Osteocyte (in vitro differentiated cells): ENCODE results near the gene TGIF1. TPM values are rescaled to one million over a fixed set of nuclear protein-coding genes. Genes with fewer than 3 reads are reported as not detected.
"Not testable (repeated sequence)": the region's sequence is repeated elsewhere in the genome, so short reads cannot be mapped to it uniquely, and the experiment has no call there.

ENCODE experiments used
- DNase-seq: peaks from one replicate; pipeline ENCODE4 v3.0.0; 2021; ENCODE audit warnings: mixed read lengths; ENCODE audit not compliant: unreplicated experiment; ENCODE audit errors: extremely low spot score
- H3K27ac Mint-ChIP-seq: one replicate; pipeline ENCODE4 v1.8.0; 2021; ENCODE audit warnings: mild to moderate bottlenecking, mixed read lengths; ENCODE audit not compliant: unreplicated experiment
- H3K27me3 Mint-ChIP-seq: one replicate; pipeline ENCODE4 v1.8.0; 2021; ENCODE audit warnings: mixed read lengths; ENCODE audit not compliant: unreplicated experiment
- H3K36me3 Mint-ChIP-seq: one replicate; pipeline ENCODE4 v1.8.0; 2021; ENCODE audit warnings: mixed read lengths; ENCODE audit not compliant: unreplicated experiment
- H3K4me1 Mint-ChIP-seq: one replicate; pipeline ENCODE4 v1.8.0; 2021; ENCODE audit warnings: mixed read lengths; ENCODE audit not compliant: unreplicated experiment
- H3K4me3 Mint-ChIP-seq: one replicate; pipeline ENCODE4 v1.8.0; 2021; ENCODE audit warnings: mild to moderate bottlenecking, moderate library complexity, mixed read lengths; ENCODE audit not compliant: unreplicated experiment
- H3K9me3 Mint-ChIP-seq: one replicate; pipeline ENCODE4 v1.8.0; 2021; ENCODE audit warnings: mixed read lengths; ENCODE audit not compliant: unreplicated experiment
- CTCF ChIP-seq: fragments of 200-600 bp; sonication (generic); IDR thresholded peaks from 2 replicates; pipeline ENCODE4 v1.5.0; 2021; ENCODE audit warnings: antibody characterized with exemption, mild to moderate bottlenecking, moderate library complexity
- total RNA-seq: library from RNA; stranded (reverse); gene quantifications from 2 replicates; pipeline ENCODE4 v1.2.1, GENCODE V29; 2021

The TGIF1 gene
- total RNA-seq, 1 donor from 2014 or later, result 83.0 TPM

DNA sequence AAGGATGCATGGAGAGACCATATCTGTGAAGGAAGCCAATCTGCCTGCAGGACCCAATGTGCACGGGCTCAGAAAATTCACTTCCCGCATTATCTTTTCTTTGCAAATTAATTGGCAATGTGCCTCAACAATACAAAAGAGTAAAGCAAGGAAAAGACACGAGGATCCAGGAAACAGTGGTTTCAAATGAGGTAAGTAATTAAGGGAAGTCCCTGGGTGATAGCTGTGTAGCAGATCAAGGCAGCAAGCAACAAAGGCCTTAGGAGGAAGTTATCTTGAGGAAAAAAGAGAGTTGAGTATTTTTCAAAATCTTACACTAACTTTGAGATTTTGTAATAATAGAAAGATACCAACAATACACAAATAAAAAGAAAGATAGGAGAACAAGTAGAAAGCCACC, 44.3 kb upstream of the TGIF1 start:
- peaks cover 5% of the 10 kb centered on the region for H3K4me1 Mint-ChIP-seq
- no peak overlapping the region for H3K4me3 Mint-ChIP-seq
- peaks cover 15% of the 10 kb centered on the region for H3K9me3 Mint-ChIP-seq
- no peak for DNase-seq
- no peaks in the 10 kb centered on the region for H3K27me3 Mint-ChIP-seq
- TF ChIP-seq CTCF, result no peak
- H3K27ac Mint-ChIP-seq, result no peak overlapping the region
- H3K36me3 Mint-ChIP-seq, result no peaks in the 10 kb centered on the region

- Mint-ChIP-seq H3K27ac (no peak overlapping the region), H3K36me3 (no peaks in the 10 kb centered on the region), H3K9me3 (peaks cover 11% of the 10 kb centered on the region), H3K27me3 (no peaks in the 10 kb centered on the region), H3K4me1 (peaks cover 5% of the 10 kb centered on the region), H3K4me3 (no peak overlapping the region)
- DNase-seq, result no peak
- no peak for TF ChIP-seq CTCF
Observed at GRCh38 chr18:3408107-3408506, 41.9 kb upstream of the TGIF1 start.

GRCh38 chr18:3409811-3410210, 40.2 kb upstream of the TGIF1 start:
- no peak for TF ChIP-seq CTCF
- Mint-ChIP-seq H3K27me3 (no peaks in the 10 kb centered on the region), H3K27ac (no peak overlapping the region), H3K4me3 (no peak overlapping the region), H3K4me1 (peaks cover 5% of the 10 kb centered on the region), H3K9me3 (peaks cover 11% of the 10 kb centered on the region), H3K36me3 (no peaks in the 10 kb centered on the region)
- no peak for DNase-seq

DNA sequence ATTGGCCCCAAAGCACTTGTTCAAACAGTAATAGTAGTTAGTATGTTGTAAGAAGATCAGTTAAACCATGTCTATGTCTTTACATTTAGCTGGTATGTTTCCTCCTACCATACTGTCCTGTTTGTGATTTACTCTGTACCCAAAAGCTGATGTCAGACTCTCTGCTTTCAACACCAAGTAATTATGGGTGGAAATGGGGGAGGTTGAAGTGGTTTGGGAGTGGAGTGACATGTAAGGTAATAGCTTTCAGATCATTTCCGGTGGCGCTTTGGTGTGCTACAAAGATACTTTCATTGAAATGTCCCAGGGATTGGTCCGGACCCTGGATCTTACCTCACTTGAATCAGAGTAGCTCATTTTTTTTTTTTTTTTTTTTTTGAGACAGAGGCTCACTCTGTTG, 39.7 kb upstream of the TGIF1 start:
- Mint-ChIP-seq H3K27me3 (no peaks in the 10 kb centered on the region), H3K4me1 (peaks cover 5% of the 10 kb centered on the region), H3K36me3 (no peaks in the 10 kb centered on the region), H3K9me3 (peaks cover 11% of the 10 kb centered on the region), H3K27ac (no peak overlapping the region), H3K4me3 (no peak overlapping the region)
- DNase-seq, result no peak
- no peak for TF ChIP-seq CTCF

- not testable (repeated sequence) for H3K27me3 Mint-ChIP-seq, H3K4me1 Mint-ChIP-seq, H3K36me3 Mint-ChIP-seq, H3K9me3 Mint-ChIP-seq, H3K4me3 Mint-ChIP-seq, DNase-seq, H3K27ac Mint-ChIP-seq
Observed at GRCh38 chr18:3410876-3411275, 39.1 kb upstream of the TGIF1 start.

GRCh38 chr18:3411327-3411726, 38.6 kb upstream of the TGIF1 start:
- Mint-ChIP-seq H3K4me1 (peaks cover 5% of the 10 kb centered on the region), H3K9me3 (peaks cover 2% of the 10 kb centered on the region), H3K4me3 (no peak overlapping the region), H3K27me3 (no peaks in the 10 kb centered on the region), H3K27ac (no peak overlapping the region), H3K36me3 (no peaks in the 10 kb centered on the region)
- DNase-seq, result no peak
- no peak for TF ChIP-seq CTCF
